Purkinje cell (primary cell): ENCODE data around the gene GOLGA8A. TPM values are rescaled to one million over a fixed set of nuclear protein-coding genes. Genes with fewer than 3 reads are reported as not detected.

Source experiments
- polyA plus RNA-seq: library from polyadenylated mRNA; unstranded; fragments of >200 nt; fragmentation: Nextera tagmentation; gene quantifications from 2 replicates; pipeline ENCODE4 v1.2.1, GENCODE V29; 2014

The GOLGA8A gene, protein sequence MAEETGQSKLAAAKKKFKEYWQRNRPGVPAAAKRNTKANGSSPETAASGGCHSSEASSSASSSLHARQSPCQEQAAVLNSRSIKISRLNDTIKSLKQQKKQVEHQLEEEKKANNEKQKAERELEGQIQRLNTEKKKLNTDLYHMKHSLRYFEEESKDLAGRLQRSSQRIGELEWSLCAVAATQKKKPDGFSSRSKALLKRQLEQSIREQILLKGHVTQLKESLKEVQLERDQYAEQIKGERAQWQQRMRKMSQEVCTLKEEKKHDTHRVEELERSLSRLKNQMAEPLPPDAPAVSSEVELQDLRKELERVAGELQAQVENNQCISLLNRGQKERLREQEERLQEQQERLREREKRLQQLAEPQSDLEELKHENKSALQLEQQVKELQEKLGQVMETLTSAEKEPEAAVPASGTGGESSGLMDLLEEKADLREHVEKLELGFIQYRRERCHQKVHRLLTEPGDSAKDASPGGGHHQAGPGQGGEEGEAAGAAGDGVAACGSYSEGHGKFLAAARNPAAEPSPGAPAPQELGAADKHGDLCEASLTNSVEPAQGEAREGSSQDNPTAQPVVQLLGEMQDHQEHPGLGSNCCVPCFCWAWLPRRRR
- 32.5 and 35.7 TPM in 2 replicates for polyA plus RNA-seq

DNA sequence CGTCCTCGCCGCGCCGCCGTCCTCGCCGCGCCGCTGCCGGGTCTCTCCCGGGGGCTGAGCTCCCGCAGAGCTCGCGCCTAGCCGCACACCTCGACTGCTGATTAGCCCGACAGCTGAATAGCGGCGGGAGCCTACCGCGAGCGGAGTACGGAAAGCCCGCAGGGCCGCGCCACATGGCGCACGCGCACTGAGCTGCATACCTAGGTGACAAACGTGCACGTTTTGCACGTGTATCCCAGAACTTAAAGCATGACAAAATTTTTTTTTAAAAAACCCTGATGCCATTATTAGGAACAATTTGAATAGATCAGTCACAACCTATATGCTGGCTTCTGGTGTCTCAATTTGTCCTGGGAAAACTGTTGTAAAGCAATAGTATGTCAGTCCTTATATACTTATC lies at the start of gene GOLGA8A:
Gene GOLGA8A, minus strand, starts transcription at position 122 of the 400 bp plus-strand sequence. CDS start 48,117 bp downstream, outside the sequence.

Other genes starting within 250 kb of the GOLGA8A start
- 26.5 and 30.7 TPM in 2 replicates for gene KATNBL1, start 227.7 kb downstream of the GOLGA8A start, polyA plus RNA-seq
- 448 and 455 TPM in 2 replicates for gene EMC4, start 212.8 kb downstream of the GOLGA8A start, polyA plus RNA-seq
- 4.4 and 8.1 TPM in 2 replicates for gene SLC12A6, start 100.0 kb downstream of the GOLGA8A start, polyA plus RNA-seq
- gene NOP10, start 94.7 kb downstream of the GOLGA8A start, polyA plus RNA-seq: 798 and 887 TPM in 2 replicates
- gene NUTM1, start 94.5 kb downstream of the GOLGA8A start, polyA plus RNA-seq: not detected in 2 replicates
- gene LPCAT4, start 70.6 kb downstream of the GOLGA8A start, polyA plus RNA-seq: 376 and 516 TPM in 2 replicates
- 27.0 and 28.1 TPM in 2 replicates for gene GOLGA8B, start 145.8 kb upstream of the GOLGA8A start, polyA plus RNA-seq